ENCODE data around the gene SPATA20.

The SPATA20 gene

GRCh38 chr17:50577451-50577954, 30.5 kb downstream of the SPATA20 start:
- Histone ChIP-seq H3K4me2 (ENCODE audit: insufficient read depth, low read length) (no peak overlapping the region), H2AFZ (ENCODE audit: low read depth, low read length) (no peak overlapping the region), H3K79me2 (ENCODE audit: insufficient read depth, low read length) (no peaks in the 10 kb centered on the region), H3K27me3 (ENCODE audit: insufficient read depth, low read length, poor library complexity) (peaks cover 19% of the 10 kb centered on the region), H3K36me3 (ENCODE audit: insufficient read depth, low read length) (no peaks in the 10 kb centered on the region), H3K27ac (ENCODE audit: low read length) (no peak overlapping the region), H3K4me1 (ENCODE audit: insufficient read depth, low read length) (no peaks in the 10 kb centered on the region), H4K20me1 (ENCODE audit: insufficient read depth, low read length) (peaks cover 4% of the 10 kb centered on the region; the same call in 1 of the 2 replicates), H3K9ac (ENCODE audit: low read depth, low read length) (no peak overlapping the region), H3K4me3 (ENCODE audit: low read depth in 1 of 2, low read length in 2 of 2) (no peak overlapping the region), H3K9me3 (ENCODE audit: insufficient read depth, low read length, severe bottlenecking) (no peaks in the 10 kb centered on the region)
- no peak for DNase-seq
- TF ChIP-seq, protein P1, sequence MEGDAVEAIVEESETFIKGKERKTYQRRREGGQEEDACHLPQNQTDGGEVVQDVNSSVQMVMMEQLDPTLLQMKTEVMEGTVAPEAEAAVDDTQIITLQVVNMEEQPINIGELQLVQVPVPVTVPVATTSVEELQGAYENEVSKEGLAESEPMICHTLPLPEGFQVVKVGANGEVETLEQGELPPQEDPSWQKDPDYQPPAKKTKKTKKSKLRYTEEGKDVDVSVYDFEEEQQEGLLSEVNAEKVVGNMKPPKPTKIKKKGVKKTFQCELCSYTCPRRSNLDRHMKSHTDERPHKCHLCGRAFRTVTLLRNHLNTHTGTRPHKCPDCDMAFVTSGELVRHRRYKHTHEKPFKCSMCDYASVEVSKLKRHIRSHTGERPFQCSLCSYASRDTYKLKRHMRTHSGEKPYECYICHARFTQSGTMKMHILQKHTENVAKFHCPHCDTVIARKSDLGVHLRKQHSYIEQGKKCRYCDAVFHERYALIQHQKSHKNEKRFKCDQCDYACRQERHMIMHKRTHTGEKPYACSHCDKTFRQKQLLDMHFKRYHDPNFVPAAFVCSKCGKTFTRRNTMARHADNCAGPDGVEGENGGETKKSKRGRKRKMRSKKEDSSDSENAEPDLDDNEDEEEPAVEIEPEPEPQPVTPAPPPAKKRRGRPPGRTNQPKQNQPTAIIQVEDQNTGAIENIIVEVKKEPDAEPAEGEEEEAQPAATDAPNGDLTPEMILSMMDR (IDR thresholded peaks at IDR 0.05; ENCODE audit: borderline replicate concordance, extremely low read depth, low read length, poor library complexity, severe bottlenecking) = no peak
- no peak for TF ChIP-seq EZH2 (IDR thresholded peaks at IDR 0.05; ENCODE audit: borderline replicate concordance, low read depth, low read length, severe bottlenecking)
- no peak for ATAC-seq (ENCODE audit: insufficient read depth, low read depth)

- ATAC-seq (ENCODE audit: insufficient read depth, low read depth) (no peak), DNase-seq (no peak)
- Histone ChIP-seq H4K20me1 (ENCODE audit: insufficient read depth, low read length) (peaks cover under 1% of the 10 kb centered on the region; the same call in 1 of the 2 replicates), H3K36me3 (ENCODE audit: insufficient read depth, low read length) (no peaks in the 10 kb centered on the region), H3K4me1 (ENCODE audit: insufficient read depth, low read length) (no peaks in the 10 kb centered on the region), H2AFZ (ENCODE audit: low read depth, low read length) (no peak overlapping the region), H3K9ac (ENCODE audit: low read depth, low read length) (no peak overlapping the region), H3K27ac (ENCODE audit: low read length) (no peak overlapping the region), H3K27me3 (ENCODE audit: insufficient read depth, low read length, poor library complexity) (peaks cover 24% of the 10 kb centered on the region), H3K4me3 (ENCODE audit: low read depth in 1 of 2, low read length in 2 of 2) (no peak overlapping the region), H3K9me3 (ENCODE audit: insufficient read depth, low read length, severe bottlenecking) (no peaks in the 10 kb centered on the region), H3K79me2 (ENCODE audit: insufficient read depth, low read length) (no peaks in the 10 kb centered on the region), H3K4me2 (ENCODE audit: insufficient read depth, low read length) (no peak overlapping the region)
- TF ChIP-seq EZH2 (IDR thresholded peaks at IDR 0.05; ENCODE audit: borderline replicate concordance, low read depth, low read length, severe bottlenecking) = no peak
- TF ChIP-seq, protein P1 (IDR thresholded peaks at IDR 0.05; ENCODE audit: borderline replicate concordance, extremely low read depth, low read length, poor library complexity, severe bottlenecking) = no peak
These were observed 31.2 kb downstream of the SPATA20 start for GRCh38 chr17:50578173-50578572.

GRCh38 chr17:50579399-50579798, 32.4 kb downstream of the SPATA20 start:
- ATAC-seq (ENCODE audit: insufficient read depth, low read depth) (no peak), DNase-seq (no peak)
- Histone ChIP-seq H2AFZ (ENCODE audit: low read depth, low read length) (no peak overlapping the region), H3K4me3 (ENCODE audit: low read depth in 1 of 2, low read length in 2 of 2) (no peak overlapping the region), H3K27ac (ENCODE audit: low read length) (no peak overlapping the region), H3K79me2 (ENCODE audit: insufficient read depth, low read length) (no peaks in the 10 kb centered on the region), H3K9me3 (ENCODE audit: insufficient read depth, low read length, severe bottlenecking) (no peaks in the 10 kb centered on the region), H4K20me1 (ENCODE audit: insufficient read depth, low read length) (no peaks in the 10 kb centered on the region; the same call in 1 of the 2 replicates), H3K36me3 (ENCODE audit: insufficient read depth, low read length) (no peaks in the 10 kb centered on the region), H3K9ac (ENCODE audit: low read depth, low read length) (no peak overlapping the region), H3K27me3 (ENCODE audit: insufficient read depth, low read length, poor library complexity) (peaks cover 31% of the 10 kb centered on the region), H3K4me2 (ENCODE audit: insufficient read depth, low read length) (no peak overlapping the region), H3K4me1 (ENCODE audit: insufficient read depth, low read length) (no peaks in the 10 kb centered on the region)
- no peak for TF ChIP-seq EZH2 (IDR thresholded peaks at IDR 0.05; ENCODE audit: borderline replicate concordance, low read depth, low read length, severe bottlenecking)
- TF ChIP-seq, protein P1 (IDR thresholded peaks at IDR 0.05; ENCODE audit: borderline replicate concordance, extremely low read depth, low read length, poor library complexity, severe bottlenecking) = no peak
